A673 (cell line): ENCODE results near the gene STX5. TPM values are rescaled to one million over a fixed set of nuclear protein-coding genes. Genes with fewer than 3 reads are reported as not detected.
"Not testable (repeated sequence)": the region's sequence is repeated elsewhere in the genome, so short reads cannot be mapped to it uniquely, and the experiment has no call there.

ENCODE experiments used
- BruUV-seq: library from RNA; stranded (reverse); fragments of 400-500 nt; replicated peaks from 2 replicates; lab custom pipeline; 2021; lab: Mats Ljungman, UMichigan
- CTCF ChIA-PET: fragments of 300-600 bp; sonication (Branson Sonifier 250); formaldehyde crosslinking; loops from one replicate; lab custom pipeline; 2022; ENCODE audit warnings: antibody characterized with exemption; lab: Charles Lee
- POLR2A ChIA-PET: fragments of 300-600 bp; sonication (Branson Sonifier 250); formaldehyde crosslinking; loops from one replicate; lab custom pipeline; 2022; ENCODE audit warnings: antibody characterized with exemption; ENCODE audit not compliant: low non-redundant PET; lab: Charles Lee
- DNase-seq: peaks from one replicate; pipeline ENCODE4 v3.0.0-alpha.2; 2015; ENCODE audit warnings: low spot score
- H3K27ac ChIP-seq: fragments of 200-600 bp; sonication (generic); 2 replicates; pipeline ENCODE4 v1.5.1; 2016; ENCODE audit warnings: mixed run types, low read depth, mild to moderate bottlenecking, mixed read lengths, antibody characterized with exemption, low read length; ENCODE audit not compliant: poor library complexity, severe bottlenecking
- H3K27me3 ChIP-seq: fragments of 200-600 bp; sonication (generic); replicated peaks from 2 replicates; pipeline ENCODE4 v1.6.1; 2017; ENCODE audit warnings: mixed run types, low read depth, mild to moderate bottlenecking, mixed read lengths, antibody characterized with exemption, low read length; ENCODE audit not compliant: insufficient read depth, poor library complexity
- H3K36me3 ChIP-seq: fragments of 200-600 bp; sonication (generic); 2 replicates; pipeline ENCODE4 v1.6.1; 2016; ENCODE audit warnings: mixed run types, mild to moderate bottlenecking, mixed read lengths, antibody characterized with exemption, low read length; ENCODE audit not compliant: insufficient read depth, poor library complexity, severe bottlenecking
- H3K4me1 ChIP-seq: fragments of 200-600 bp; sonication (generic); 2 replicates; pipeline ENCODE4 v1.6.1; 2017; ENCODE audit warnings: mixed run types, mild to moderate bottlenecking, mixed read lengths, antibody characterized with exemption, low read length; ENCODE audit not compliant: insufficient read depth, poor library complexity, severe bottlenecking
- H3K4me3 ChIP-seq: fragments of 200-600 bp; sonication (generic); 2 replicates; pipeline ENCODE4 v1.5.1; 2016; ENCODE audit warnings: low read depth, mixed run types, mild to moderate bottlenecking, mixed read lengths, low read length; ENCODE audit not compliant: poor library complexity, severe bottlenecking
- H3K9me3 ChIP-seq: fragments of 200-600 bp; sonication (generic); 2 replicates; pipeline ENCODE4 v1.6.1; 2016; ENCODE audit warnings: mixed run types, low read depth, mild to moderate bottlenecking, mixed read lengths, antibody characterized with exemption, low read length; ENCODE audit not compliant: poor library complexity, severe bottlenecking
- CTCF ChIP-seq: fragments of 300-800, 200-600 bp; sonication (generic); conservative IDR thresholded peaks from 2 replicates; pipeline ENCODE4 v1.5.1; 2017; ENCODE audit warnings: low read depth, mild to moderate bottlenecking, antibody characterized with exemption, low read length, moderate library complexity, mixed read lengths
- EZH2 ChIP-seq: fragments of 200-600 bp; sonication (generic); IDR thresholded peaks from 2 replicates; pipeline ENCODE4 v1.6.1; 2017; ENCODE audit warnings: borderline replicate concordance, low read depth, mild to moderate bottlenecking, mixed read lengths, antibody characterized with exemption, low read length; ENCODE audit not compliant: poor library complexity, severe bottlenecking
- intact Hi-C: fragments of 100-400 bp; cut with micrococcal nuclease; formaldehyde crosslinking; loops from one replicate; pipeline ENCODE4 v1.10.0; 2022; ENCODE audit not compliant: unreplicated experiment
- total RNA-seq: library from RNA; stranded (reverse); gene quantifications from 2 replicates; pipeline ENCODE4 v1.2.3, GENCODE V29; 2021

STX5 gene
- total RNA-seq, 1 experiment from 2014 or later = 29.2 TPM

GRCh38 chr11:62844154-62844553, 12.3 kb upstream of the STX5 start:
- no peaks in the 10 kb centered on the region for H3K36me3 ChIP-seq
- H3K4me3 ChIP-seq = no peak overlapping the region
- TF ChIP-seq CTCF (no peak), EZH2 (no peak)
- no peaks in the 10 kb centered on the region for H3K9me3 ChIP-seq
- no peak for DNase-seq
- ChIA-PET POLR2A (no interaction called here), CTCF (no interaction called here)
- peaks cover 13% of the 10 kb centered on the region for H3K4me1 ChIP-seq
- H3K27me3 ChIP-seq = no peaks in the 10 kb centered on the region
- H3K27ac ChIP-seq = no peak overlapping the region
- BruUV-seq = no TSS peak
- intact Hi-C loops = loop anchor here (5.0 kb wide), 1 partner anchor 57 kb away; the partner anchor contains the start of gene TMEM179B

- Histone ChIP-seq H3K27me3 (no peaks in the 10 kb centered on the region), H3K4me3 (no peak overlapping the region), H3K9me3 (no peaks in the 10 kb centered on the region), H3K4me1 (peaks cover 15% of the 10 kb centered on the region), H3K36me3 (no peaks in the 10 kb centered on the region), H3K27ac (peak overlapping the region; percentile 31)
- BruUV-seq = no TSS peak
- ChIA-PET CTCF (no interaction called here), POLR2A (no interaction called here)
- intact Hi-C loops = loop anchor here (5.0 kb wide), 1 partner anchor 56 kb away; the partner anchor contains the start of gene TMEM179B
- TF ChIP-seq CTCF (no peak), EZH2 (no peak)
- DNase-seq = no peak
These were observed 11.6 kb upstream of the STX5 start for GRCh38 chr11:62843466-62843865.

GRCh38 chr11:62842891-62843290, 11.0 kb upstream of the STX5 start:
- H3K36me3 ChIP-seq, BruUV-seq, CTCF ChIA-PET, H3K27me3 ChIP-seq, H3K9me3 ChIP-seq, DNase-seq: not testable (repeated sequence)
- Histone ChIP-seq H3K4me3 (peak overlapping the region; percentile 44), H3K27ac (peak overlapping the region; percentile 99), H3K4me1 (peaks cover 17% of the 10 kb centered on the region)
- POLR2A ChIA-PET = interaction anchor here (0.6 kb wide), 1 partner anchor 32 kb away, joined by 7 read pairs; no protein-coding TSS in a partner anchor
- intact Hi-C loops = loop anchor here (5.0 kb wide), 1 partner anchor 56 kb away; the partner anchor contains the start of gene TMEM179B

- ChIA-PET CTCF (no interaction called here), POLR2A (interaction anchor here (0.6 to 2.2 kb wide), 4 partner anchors 10 to 268 kb away, joined by 7 to 27 read pairs (median 21); partner anchors contain the start of genes EEF1G, STX5 and TEX54)
- TSS peak; percentile 83 for BruUV-seq
- H3K27ac ChIP-seq = peak overlapping the region; percentile 99
- intact Hi-C loops = loop anchor here (5.0 kb wide), 1 partner anchor 55 kb away; the partner anchor contains the start of gene TMEM179B
- TF ChIP-seq CTCF = no peak
- TF ChIP-seq EZH2 = no peak
- peak overlapping the region; percentile 44 for H3K4me3 ChIP-seq
- peaks cover 17% of the 10 kb centered on the region for H3K4me1 ChIP-seq
- no peak for DNase-seq
- no peaks in the 10 kb centered on the region for H3K27me3 ChIP-seq
- H3K9me3 ChIP-seq = no peaks in the 10 kb centered on the region
- peaks cover 9% of the 10 kb centered on the region for H3K36me3 ChIP-seq
These were observed 10.4 kb upstream of the STX5 start for GRCh38 chr11:62842171-62842741.
